ENCODE results near the gene LCT. TPM values are rescaled to one million over a fixed set of nuclear protein-coding genes. Genes with fewer than 3 reads are reported as not detected.
A peak's percentile ranks its signal among the peaks of the same experiment; 100 is the strongest.

The LCT gene
- total RNA-seq, 4 donors from 2014 or later: 12.6 to 73.5 (median 25.5) TPM

DNA sequence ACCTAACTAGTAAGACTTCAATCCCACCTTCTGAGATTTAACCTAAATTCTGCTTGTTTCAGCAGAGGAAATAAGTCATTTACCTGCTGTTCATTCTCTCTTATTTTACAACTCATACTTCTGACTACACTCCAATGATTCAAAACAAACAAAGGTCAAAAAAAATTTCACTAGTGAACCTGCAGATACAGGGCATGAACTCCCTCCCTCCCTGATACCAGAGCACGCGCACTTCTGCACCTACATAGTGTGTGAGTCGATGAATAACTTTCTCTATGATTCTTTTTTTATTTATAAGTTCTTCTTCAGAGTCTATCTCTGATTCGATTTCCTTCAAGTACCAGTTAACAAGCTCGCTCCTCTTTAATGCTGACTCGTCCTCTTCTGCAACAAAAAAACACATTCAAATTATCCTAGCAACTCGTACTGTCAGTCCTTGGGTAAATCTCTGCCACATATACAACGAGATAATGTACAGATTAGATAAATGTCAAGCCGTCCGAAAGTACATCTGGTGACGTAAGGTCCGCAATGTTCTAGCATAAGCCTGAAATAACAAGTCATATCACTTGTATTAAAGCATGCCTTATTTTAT, 7.4 kb upstream of the LCT start:
- H3K9me3 ChIP-seq: no peaks in the 10 kb centered on the region
- no peak for DNase-seq
- TF ChIP-seq POLR2A (IDR thresholded peaks at IDR 0.05): no peak
- TF ChIP-seq, protein P1, sequence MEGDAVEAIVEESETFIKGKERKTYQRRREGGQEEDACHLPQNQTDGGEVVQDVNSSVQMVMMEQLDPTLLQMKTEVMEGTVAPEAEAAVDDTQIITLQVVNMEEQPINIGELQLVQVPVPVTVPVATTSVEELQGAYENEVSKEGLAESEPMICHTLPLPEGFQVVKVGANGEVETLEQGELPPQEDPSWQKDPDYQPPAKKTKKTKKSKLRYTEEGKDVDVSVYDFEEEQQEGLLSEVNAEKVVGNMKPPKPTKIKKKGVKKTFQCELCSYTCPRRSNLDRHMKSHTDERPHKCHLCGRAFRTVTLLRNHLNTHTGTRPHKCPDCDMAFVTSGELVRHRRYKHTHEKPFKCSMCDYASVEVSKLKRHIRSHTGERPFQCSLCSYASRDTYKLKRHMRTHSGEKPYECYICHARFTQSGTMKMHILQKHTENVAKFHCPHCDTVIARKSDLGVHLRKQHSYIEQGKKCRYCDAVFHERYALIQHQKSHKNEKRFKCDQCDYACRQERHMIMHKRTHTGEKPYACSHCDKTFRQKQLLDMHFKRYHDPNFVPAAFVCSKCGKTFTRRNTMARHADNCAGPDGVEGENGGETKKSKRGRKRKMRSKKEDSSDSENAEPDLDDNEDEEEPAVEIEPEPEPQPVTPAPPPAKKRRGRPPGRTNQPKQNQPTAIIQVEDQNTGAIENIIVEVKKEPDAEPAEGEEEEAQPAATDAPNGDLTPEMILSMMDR (IDR thresholded peaks at IDR 0.05): no peak
- H3K27me3 ChIP-seq: no peaks in the 10 kb centered on the region
- H3K36me3 ChIP-seq: peaks cover 0 to 18% (median 0%) of the 10 kb centered on the region in 3 donors
- no peak overlapping the region for H3K4me3 ChIP-seq
- H3K27ac ChIP-seq: no peak overlapping the region
- H3K4me1 ChIP-seq: peaks cover 0 to 12% (median 0%) of the 10 kb centered on the region in 4 donors

DNA sequence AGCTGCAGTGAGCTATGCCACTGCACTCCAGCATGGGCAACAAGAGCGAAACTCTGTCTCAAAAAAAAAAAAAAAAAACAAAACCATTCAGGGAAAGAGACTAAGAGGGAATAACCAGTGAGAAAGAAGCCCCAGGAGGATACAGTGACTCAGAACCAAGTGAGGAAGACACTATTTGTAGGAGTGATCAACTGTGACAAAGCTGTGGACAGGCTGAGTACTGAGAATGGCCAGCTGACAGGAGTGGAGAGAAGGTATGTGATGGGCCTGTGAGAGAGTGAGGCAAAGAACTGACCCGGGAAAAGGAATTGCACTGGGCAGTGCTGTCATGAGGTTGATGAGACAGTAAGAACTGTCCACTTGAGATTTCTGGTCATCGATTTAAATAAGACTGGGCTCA, 6.7 kb upstream of the LCT start:
- Histone ChIP-seq H3K27ac (no peak overlapping the region), H3K27me3 (no peaks in the 10 kb centered on the region), H3K9me3 (no peaks in the 10 kb centered on the region), H3K4me1 (peaks cover 0 to 16% (median 0%) of the 10 kb centered on the region in 4 donors), H3K36me3 (peaks cover 0 to 18% (median 0%) of the 10 kb centered on the region in 3 donors), H3K4me3 (no peak overlapping the region)
- DNase-seq: no peak
- TF ChIP-seq POLR2A (IDR thresholded peaks at IDR 0.05): no peak
- TF ChIP-seq, protein P1 (IDR thresholded peaks at IDR 0.05): no peak

DNA sequence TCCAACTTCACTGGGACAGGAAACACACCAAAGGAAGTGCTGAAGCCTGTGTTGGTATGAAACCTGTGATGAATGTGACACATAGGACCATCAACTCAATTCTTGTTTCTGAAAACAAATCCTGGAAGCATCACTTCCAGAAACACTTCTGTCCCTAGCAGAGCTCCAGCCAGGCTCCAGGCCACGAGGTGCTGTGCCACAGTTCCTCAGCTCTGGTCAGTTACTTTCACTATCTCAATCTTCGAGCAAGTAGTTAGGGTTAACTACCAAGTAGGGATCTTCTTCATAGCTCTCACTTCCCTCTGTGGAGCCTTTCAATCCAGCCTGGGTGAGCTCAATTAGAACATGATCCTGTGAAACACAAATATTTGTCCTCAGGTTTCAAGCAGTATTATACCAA, 3.6 kb upstream of the LCT start:
- Histone ChIP-seq H3K27ac (peak overlapping the region in 2 of 4 donors; percentile 0 to 51), H3K36me3 (peaks cover 0 to 7% (median 0%) of the 10 kb centered on the region in 3 donors), H3K27me3 (no peaks in the 10 kb centered on the region), H3K4me3 (peak overlapping the region in 1 of 4 donors; percentile 1), H3K9me3 (no peaks in the 10 kb centered on the region), H3K4me1 (peaks cover 0 to 16% (median 0%) of the 10 kb centered on the region in 4 donors)
- TF ChIP-seq, protein P1 (IDR thresholded peaks at IDR 0.05): no peak
- no peak for TF ChIP-seq POLR2A (IDR thresholded peaks at IDR 0.05)
- DNase-seq: no peak

DNA sequence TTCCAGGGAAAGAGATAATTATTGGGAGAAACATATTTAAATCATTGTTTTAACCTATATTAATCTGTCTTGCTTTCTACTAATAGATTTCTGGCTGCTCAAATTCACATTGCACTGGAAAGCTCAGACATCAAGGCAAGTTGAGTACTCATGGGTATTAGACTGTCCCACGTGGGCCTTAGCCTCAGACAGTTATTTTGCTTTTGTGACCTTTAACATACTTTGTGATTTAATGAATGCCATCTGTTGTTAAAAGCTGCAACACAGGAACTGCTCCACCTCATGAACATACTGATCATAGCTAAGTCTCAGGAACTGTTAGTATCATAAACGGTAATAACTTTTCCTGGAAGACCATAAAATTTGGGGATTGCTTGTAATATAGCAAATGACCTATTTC, 2.7 kb upstream of the LCT start:
- Histone ChIP-seq H3K36me3 (no peaks in the 10 kb centered on the region), H3K4me3 (no peak overlapping the region), H3K27ac (peak overlapping the region in 2 of 4 donors; percentile 0 to 53), H3K27me3 (no peaks in the 10 kb centered on the region), H3K9me3 (no peaks in the 10 kb centered on the region), H3K4me1 (peaks cover 0 to 16% (median 0%) of the 10 kb centered on the region in 4 donors)
- DNase-seq: no peak
- TF ChIP-seq, protein P1 (IDR thresholded peaks at IDR 0.05): no peak
- no peak for TF ChIP-seq POLR2A (IDR thresholded peaks at IDR 0.05)

DNA sequence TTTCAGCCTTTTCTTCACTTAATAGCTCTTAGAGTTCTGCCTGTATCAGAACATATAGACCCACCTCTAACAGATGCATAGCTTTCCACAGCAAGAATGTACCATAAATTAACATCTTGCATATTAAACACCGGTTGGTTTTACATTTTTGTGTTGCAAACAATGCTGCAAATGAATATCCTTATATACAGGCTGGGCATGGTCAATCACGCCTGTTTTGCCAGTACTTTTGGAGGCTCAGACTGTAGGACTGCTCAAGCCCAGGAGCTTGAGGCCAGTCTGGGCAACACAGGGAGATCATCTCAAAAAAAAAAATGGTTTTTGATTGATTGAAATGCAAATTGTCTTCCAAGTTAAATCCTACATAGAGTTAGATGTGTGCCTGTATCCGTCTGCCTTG, 1.5 kb upstream of the LCT start:
- Histone ChIP-seq H3K27me3 (no peaks in the 10 kb centered on the region), H3K27ac (no peak overlapping the region), H3K4me1 (peaks cover 0 to 16% (median 0%) of the 10 kb centered on the region in 4 donors), H3K9me3 (no peaks in the 10 kb centered on the region), H3K4me3 (no peak overlapping the region), H3K36me3 (no peaks in the 10 kb centered on the region)
- DNase-seq: no peak
- no peak for TF ChIP-seq POLR2A (IDR thresholded peaks at IDR 0.05)
- TF ChIP-seq, protein P1 (IDR thresholded peaks at IDR 0.05): no peak
